Stimulated activated CD8-positive, alpha-beta memory T cell treated with anti-CD3 and anti-CD28 coated beads, Interleukin-4, amount 100 ng/mL, for 24 hours (primary cell): ENCODE results near the gene EVI2A.
"Not testable (repeated sequence)": the region's sequence is repeated elsewhere in the genome, so short reads cannot be mapped to it uniquely, and the experiment has no call there.

Source experiments
- DNase-seq: peaks from one replicate; pipeline ENCODE4 v3.0.0-alpha.2; 2020; ENCODE audit warnings: low read depth

Gene EVI2A

GRCh38 chr17:31312223-31312622 lies 9.2 kb downstream of the EVI2A start:
- DNase-seq: not testable (repeated sequence)

DNA sequence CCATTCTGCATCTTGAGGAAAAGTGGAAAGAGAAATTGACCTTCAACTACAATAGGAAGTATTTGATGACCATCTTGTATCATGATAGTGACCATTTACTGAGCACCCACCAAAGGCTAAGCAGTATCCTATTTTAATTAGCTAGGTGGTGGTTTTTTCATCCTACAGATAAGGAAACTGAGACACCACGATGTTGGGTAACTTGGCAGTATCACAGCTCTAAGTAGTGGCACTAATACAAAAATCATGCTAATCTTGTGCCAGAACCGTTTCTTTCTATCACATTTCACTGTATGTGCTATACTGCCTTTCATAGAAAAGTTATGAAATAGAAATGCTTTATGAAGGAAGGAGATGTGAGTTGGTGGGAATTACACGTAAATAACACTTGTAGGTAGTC lies 9.9 kb downstream of the EVI2A start:
- no peak for DNase-seq

- DNase-seq: no peak
Observed at GRCh38 chr17:31310886-31311285, 10.5 kb downstream of the EVI2A start.

DNA sequence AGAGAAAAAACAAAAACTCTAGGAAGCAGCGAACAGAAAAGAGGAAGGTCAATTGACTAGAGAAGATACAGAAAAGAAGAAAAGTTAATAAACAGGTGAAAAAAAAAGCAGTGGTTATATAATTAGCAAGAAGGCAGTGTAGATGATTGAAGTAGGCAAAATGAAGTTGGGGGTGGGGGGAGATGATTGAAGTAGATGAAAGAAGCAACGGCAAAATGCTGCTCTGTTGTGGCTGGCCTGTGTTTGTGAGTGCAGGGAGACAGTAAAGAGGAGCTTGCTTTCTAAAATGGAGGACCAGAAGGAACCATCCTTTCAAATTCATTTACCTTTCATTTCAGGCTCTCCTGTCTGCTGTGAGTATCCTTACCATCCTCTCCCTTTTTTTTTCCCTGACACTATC lies 11.2 kb downstream of the EVI2A start:
- DNase-seq: no peak

DNA sequence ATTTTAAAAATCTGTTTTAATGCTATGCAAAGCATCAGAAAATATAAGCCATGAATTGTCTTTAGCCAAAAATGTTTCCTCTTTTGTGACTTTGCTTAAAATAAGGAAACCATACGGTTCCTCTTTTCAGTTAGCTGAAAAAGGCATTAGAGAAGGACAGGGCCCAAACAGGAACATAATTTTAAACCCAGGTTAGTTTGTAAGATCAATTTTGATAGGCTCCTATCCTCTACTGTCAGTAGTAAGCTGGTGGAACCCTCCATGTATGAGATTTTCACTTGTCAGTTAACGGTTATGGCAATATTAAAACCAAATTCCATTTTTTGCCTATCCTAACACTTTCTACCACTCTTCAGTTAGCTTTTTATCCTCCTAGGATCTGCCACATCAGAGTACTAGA lies 11.9 kb downstream of the EVI2A start:
- DNase-seq: no peak

- no peak for DNase-seq
Observed at GRCh38 chr17:31308372-31309334, 12.8 kb downstream of the EVI2A start.

DNA sequence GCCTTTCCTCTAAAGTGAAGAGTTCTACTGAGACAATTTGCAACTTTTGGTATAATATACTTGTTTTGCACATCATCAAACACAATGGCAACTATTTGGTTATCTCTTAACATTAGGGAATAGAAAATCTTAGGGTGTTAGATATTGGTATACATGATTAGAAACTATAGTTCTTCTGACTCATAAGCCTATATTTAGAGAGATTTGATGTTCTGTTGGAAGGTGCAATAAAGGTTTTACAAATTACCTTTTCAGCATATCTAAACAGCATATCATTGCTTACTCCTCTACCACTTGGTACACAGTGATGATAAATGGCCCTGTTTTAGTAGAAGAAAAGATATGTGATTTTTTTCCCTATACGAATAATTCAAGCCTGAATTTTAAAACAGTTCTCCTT lies 13.8 kb downstream of the EVI2A start:
- DNase-seq: no peak

GRCh38 chr17:31299624-31300023 lies 21.8 kb downstream of the EVI2A start:
- DNase-seq: no peak

DNA sequence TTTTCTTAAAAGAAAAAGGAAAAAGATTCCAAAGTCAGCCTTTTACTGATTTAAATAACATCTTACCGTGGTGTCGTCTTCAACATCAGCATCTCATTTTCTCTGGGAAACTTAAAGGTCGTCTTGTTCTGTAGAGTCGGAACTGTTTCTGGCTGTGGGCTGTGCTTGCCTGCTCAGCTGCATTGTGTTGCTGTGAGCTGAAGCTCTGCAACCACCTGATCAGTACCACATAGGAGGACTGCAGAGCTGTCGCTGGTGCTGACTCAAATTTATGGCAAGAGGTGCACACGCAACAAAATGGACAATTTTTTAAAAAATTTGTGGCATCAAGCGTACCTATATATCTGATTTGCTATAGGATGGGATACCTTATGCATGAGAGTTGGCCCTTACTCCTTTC lies 24.3 kb downstream of the EVI2A start, which contains the start of gene OMG:
Gene OMG, minus strand, starts transcription at position 150 of the 400 bp plus-strand sequence. CDS start 908 bp downstream, outside the sequence.
- no peak for DNase-seq

DNA sequence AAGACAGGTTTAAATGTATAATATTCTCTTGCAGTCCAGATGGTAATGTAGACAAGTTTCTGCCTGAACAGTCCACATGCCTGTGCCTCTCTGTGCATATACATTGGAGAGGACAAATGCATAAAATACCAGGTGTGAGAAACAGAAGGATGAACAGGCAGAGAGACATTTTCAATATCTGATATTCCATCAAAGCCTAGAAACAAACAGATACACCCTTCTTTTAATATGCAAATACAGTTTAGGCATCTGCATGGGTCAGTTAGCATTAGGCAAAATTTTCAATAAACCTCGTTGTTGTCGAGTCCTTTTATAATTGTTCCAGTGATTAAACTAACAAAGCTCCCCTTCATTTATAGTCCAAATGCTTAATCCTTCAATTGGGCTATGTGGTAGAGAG lies 25.3 kb downstream of the EVI2A start:
- no peak for DNase-seq

DNA sequence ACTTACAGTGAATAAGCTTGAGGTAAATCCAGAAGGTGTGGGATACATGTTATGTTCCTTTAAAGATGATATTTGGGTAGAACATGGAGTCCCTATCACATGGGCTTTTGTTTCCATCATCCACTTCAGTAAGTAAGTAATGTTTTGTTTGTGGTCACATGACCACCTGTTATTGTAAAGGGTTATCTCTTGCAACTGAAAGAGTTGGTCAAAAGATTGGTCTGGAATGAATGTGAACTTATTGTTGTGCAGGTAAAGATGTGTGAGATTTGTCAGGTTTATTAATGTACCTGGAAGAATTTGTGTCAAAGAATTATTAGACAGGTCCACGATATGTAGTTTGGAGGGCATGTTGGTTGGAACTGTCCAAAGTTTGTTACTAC lies 25.9 kb downstream of the EVI2A start:
- DNase-seq: no peak

- no peak for DNase-seq
Observed at GRCh38 chr17:31294820-31295488, 26.5 kb downstream of the EVI2A start.

- no peak for DNase-seq
Observed at GRCh38 chr17:31294231-31294630, 27.2 kb downstream of the EVI2A start.

DNA sequence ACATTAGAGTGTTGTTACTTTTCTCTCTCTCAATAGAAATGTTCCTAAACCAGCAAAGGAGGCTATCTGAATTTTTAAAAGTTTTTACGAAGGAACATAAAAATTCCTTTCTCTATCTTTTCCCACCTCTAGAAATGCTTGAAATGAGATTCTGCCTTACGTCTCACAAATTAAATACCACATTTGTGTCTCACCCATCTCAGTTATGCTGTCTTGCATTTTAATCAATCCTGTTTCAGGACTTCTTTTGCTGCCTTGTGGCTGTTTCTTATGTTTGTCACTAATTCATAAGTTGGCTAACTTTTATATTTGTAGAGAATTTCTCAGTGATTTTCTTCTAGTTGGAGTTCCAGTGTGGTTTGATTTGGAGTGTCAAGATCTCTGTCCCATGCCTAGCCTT lies 27.8 kb downstream of the EVI2A start:
- no peak for DNase-seq

DNA sequence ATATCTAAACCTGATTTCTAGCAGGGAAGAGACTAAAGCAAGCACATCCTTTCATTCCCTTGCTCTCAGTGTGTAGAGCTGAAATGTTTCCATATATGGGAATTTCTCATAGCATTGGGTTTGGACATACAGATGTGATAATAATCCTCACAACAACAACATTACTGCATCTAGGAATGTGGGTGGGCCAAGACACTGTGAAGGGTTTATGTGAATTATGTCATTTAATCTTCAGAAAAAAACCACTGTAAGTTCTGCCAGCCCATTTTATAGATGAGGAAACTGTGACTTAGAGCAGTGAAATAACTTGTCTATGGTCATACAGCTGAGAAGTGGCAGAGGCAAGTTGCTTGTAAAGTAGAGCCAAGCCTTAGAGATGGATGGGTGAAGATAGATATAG lies 29.6 kb downstream of the EVI2A start:
- no peak for DNase-seq

DNA sequence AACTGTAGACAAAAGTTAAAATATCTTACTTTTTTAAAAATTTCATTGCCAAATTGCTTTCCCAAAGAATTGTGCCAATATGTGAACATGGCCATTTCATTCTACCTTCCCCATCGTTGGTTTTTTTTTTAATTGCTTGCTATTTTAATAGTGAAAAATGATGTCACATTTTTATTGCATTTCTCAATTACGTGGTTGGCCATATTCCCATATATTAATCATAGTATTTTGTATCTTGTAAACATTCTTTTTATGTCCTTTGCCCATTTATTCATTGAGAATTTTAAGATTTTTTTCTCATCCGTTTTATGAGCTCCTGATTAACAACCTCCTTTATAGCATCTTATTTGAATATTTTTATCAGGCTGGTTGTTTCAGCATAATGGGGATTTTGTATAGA lies 31.6 kb downstream of the EVI2A start:
- no peak for DNase-seq

GRCh38 chr17:31287932-31288331 lies 33.5 kb downstream of the EVI2A start:
- not testable (repeated sequence) for DNase-seq

DNA sequence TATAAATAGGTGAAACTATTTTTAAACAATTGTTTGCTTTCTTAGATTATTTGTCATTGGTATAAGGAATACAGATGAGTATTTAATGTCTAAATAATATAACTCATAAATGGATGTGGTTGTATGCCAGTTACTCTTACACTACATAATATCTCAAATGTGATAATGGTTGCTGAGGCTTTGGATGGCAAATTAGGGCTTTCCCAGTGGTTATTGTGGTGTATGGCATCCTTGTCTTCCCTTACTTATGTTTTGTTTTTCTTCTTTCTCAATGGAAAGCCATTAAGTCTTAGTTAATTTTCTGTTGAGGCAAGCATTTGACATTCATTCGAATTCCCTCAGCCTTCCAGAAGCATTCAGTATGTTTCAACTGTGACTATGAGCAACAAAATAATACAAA lies 34.8 kb downstream of the EVI2A start:
- no peak for DNase-seq

DNA sequence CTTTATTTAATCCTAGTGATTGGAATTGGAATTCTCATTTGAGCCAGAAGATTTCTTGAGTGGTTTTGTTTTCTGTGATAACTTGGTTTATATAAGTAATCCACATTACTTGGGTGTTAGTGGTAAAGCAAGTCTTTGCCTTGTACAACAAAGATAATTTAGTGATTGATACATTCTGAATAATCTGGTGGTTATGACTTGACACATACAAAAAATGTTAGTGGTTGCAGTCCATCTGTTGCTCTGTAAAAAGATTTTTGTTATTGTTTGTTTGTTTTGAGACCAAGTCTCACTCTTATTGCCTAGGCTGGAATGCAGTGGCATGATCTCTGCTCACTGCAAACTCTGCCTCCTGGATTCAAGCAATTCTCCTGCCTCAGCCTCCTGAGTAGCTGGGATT lies 37.6 kb downstream of the EVI2A start:
- no peak for DNase-seq

DNA sequence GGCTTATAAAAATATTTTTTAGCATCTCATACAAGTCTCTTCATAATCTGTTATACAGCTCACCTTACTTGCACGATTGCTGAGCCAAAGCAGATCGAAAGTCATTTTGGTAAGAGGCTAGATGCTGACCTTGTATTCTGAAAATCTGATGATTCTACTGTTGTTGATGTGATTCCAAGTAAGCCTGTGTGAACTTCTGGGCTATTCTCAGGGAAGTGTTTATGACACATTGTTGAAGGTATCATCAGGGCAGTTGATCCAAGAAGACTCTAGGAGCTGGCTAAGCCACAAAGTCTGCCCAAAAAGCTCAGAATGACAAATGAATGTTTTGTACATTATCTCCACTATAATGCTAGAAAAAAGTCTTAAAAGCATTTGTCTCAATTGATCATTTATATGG lies 40.4 kb downstream of the EVI2A start:
- no peak for DNase-seq

- no peak for DNase-seq
Observed at GRCh38 chr17:31279401-31279800, 42.0 kb downstream of the EVI2A start.

DNA sequence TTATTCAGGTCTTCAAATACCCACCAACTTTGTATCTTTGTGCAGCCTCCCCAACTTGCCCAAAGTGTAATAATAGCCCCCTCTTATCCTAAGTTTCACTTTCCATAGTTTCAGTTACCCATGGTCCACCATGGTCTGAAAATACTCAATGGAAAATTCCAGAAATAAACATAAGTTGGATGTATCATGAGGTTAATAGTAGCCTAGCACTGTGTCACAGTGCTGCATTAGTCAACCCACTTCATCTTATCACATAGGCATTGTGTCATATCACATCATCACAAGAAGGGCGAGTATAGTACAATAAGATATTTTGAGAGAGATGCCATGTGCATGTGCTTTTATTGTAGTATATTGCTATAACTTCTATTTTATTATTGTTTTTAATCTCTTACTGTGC lies 46.3 kb downstream of the EVI2A start:
- no peak for DNase-seq

- no peak for DNase-seq
Observed at GRCh38 chr17:31274252-31274651, 47.2 kb downstream of the EVI2A start.
